GM21367 (cell line): Measurements from ENCODE around the gene MAST4.
"Not testable (repeated sequence)": the region's sequence is repeated elsewhere in the genome, so short reads cannot be mapped to it uniquely, and the experiment has no call there.

ENCODE experiments used
- ATAC-seq: cut with Tn5 transposase; IDR thresholded peaks from one replicate; pipeline ENCODE4 v1.9.1; 2021; ENCODE audit not compliant: unreplicated experiment

MAST4 gene

GRCh38 chr5:67168069-67168468 is 571.9 kb downstream of the MAST4 start:
- ATAC-seq = no peak

GRCh38 chr5:67170767-67171166 is 574.6 kb downstream of the MAST4 start:
- ATAC-seq = no peak

- not testable (repeated sequence) for ATAC-seq
These were observed 577.2 kb downstream of the MAST4 start for GRCh38 chr5:67173351-67173750.

GRCh38 chr5:67173959-67174358 is 577.8 kb downstream of the MAST4 start:
- no peak for ATAC-seq

- no peak for ATAC-seq
These were observed 580.7 kb downstream of the MAST4 start for GRCh38 chr5:67176936-67177335.

GRCh38 chr5:67178085-67178484 is 581.9 kb downstream of the MAST4 start:
- no peak for ATAC-seq

GRCh38 chr5:67178966-67179365 is 582.8 kb downstream of the MAST4 start:
- ATAC-seq = no peak

- no peak for ATAC-seq
These were observed 583.6 kb downstream of the MAST4 start for GRCh38 chr5:67179697-67180361.

- ATAC-seq = no peak
These were observed 585.5 kb downstream of the MAST4 start for GRCh38 chr5:67181648-67182221.

- no peak for ATAC-seq
These were observed 586.2 kb downstream of the MAST4 start for GRCh38 chr5:67182301-67182790.

GRCh38 chr5:67183859-67184258 is 587.7 kb downstream of the MAST4 start:
- ATAC-seq = no peak

GRCh38 chr5:67187006-67187715 is 591.0 kb downstream of the MAST4 start:
- ATAC-seq = peak; percentile 73

GRCh38 chr5:67188274-67189078 is 592.3 kb downstream of the MAST4 start:
- no peak for ATAC-seq

GRCh38 chr5:67189079-67189354 is 592.8 kb downstream of the MAST4 start:
- ATAC-seq = no peak

GRCh38 chr5:67189931-67190330 is 593.7 kb downstream of the MAST4 start:
- no peak for ATAC-seq

- ATAC-seq = no peak
These were observed 594.2 kb downstream of the MAST4 start for GRCh38 chr5:67190410-67190809.

GRCh38 chr5:67190861-67191260 is 594.7 kb downstream of the MAST4 start:
- ATAC-seq = no peak

GRCh38 chr5:67192719-67193438 is 596.7 kb downstream of the MAST4 start:
- ATAC-seq = no peak

- no peak for ATAC-seq
These were observed 597.2 kb downstream of the MAST4 start for GRCh38 chr5:67193439-67193807.

- no peak for ATAC-seq
These were observed 598.0 kb downstream of the MAST4 start for GRCh38 chr5:67194166-67194565.
